ENCODE results near the gene ACE. TPM values are rescaled to one million over a fixed set of nuclear protein-coding genes. Genes with fewer than 3 reads are reported as not detected.
"Not testable (repeated sequence)": the region's sequence is repeated elsewhere in the genome, so short reads cannot be mapped to it uniquely, and the experiment has no call there.

Gene ACE
- total RNA-seq, 2 donors from 2014 or later = 4.3 to 7.0 TPM

DNA sequence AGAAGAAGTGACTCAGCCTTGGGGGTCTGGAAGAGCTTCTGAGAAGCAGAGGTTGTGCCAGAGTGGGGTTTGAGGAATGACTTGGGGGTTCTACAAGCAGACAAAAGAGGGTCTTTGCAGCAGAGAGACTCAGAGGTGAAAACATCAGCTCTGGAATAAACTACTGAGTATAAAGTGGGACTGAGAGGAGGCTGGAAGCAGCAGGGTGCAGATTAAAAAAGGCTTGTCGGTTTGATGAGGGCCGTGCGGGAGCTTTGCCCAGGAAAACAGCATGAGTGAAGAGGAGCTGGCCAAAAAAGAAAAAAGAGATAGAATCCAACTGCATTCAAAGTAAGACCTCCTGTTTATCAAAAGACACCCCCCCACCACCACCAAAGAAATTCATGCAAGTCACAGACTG lies 13.1 kb upstream of the ACE start:
- DNase-seq (no peak), ATAC-seq (no peak)
- intact Hi-C loops (cut with DNase I) = no loop called here

DNA sequence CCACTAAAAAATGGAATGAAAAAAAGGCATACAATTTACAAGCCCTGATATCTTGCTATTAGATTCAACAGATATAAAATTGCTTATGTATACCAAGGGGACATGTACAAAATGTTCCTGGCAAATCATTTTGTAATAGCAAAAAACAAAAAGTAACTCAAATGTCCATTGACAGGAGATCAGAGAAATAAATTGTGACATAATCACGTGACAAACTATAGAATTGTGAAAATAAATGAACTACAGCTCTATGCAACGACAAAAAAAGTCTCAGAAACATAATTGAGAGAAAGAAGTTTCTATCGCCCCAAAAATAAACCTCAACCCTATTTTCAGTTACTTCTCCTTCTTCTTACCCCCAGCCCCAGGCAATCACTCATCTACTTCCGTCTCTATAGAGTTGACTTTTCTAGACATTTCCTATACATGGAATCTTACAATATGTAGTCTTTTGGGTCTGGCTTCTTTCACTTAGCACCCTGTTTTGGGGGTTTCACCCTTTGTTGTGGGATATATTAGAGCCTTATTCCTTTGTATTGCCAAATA lies 12.1 kb upstream of the ACE start:
- no peak for DNase-seq
- intact Hi-C loops (cut with DNase I) = no loop called here
- no peak for ATAC-seq

DNA sequence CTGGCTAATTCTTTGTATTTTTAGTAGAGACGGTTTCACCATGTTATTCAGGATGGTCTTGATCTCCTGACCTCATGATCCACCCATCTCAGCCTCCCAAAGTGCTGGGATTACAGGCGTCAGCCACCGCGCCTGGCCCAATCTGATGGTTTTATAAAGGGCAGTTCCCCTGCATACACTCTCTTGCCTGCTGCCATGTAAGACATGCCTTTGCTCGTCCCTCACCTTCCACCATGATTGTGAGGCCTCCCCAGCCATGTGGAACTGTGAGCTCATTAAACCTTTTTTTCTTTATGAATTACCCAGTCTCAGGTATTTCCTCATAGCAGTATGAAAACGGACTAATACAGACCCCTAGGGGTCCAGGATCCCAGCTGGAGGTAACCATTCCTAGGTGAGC lies 8.8 kb upstream of the ACE start:
- intact Hi-C loops (cut with DNase I); ATAC-seq: not testable (repeated sequence)

DNA sequence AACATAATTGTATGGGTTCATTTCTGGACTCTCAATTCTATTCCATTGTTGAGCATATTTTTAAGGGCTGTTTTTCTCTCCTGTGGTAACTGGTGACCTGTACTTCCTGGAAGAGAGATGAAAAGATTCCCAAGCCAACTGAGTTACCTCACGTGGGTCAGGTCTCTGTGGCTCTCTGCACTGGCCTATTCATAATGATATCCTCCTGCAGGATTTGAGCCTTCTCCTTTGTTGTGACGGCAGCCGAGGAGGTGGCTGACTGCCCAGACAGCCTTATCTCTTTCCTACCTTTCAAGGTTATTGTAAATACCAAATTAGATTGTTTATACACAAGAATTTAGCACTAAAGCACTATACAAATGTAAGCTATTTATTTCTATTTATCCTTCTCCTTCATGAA lies 2.7 kb upstream of the ACE start:
- ATAC-seq = peak; percentile 27 to 33
- no peak for DNase-seq
- intact Hi-C loops (cut with DNase I) = no loop called here

More for the DNA sequence above, 8.8 kb upstream of the ACE start:
- DNase-seq = not testable (repeated sequence)

DNA sequence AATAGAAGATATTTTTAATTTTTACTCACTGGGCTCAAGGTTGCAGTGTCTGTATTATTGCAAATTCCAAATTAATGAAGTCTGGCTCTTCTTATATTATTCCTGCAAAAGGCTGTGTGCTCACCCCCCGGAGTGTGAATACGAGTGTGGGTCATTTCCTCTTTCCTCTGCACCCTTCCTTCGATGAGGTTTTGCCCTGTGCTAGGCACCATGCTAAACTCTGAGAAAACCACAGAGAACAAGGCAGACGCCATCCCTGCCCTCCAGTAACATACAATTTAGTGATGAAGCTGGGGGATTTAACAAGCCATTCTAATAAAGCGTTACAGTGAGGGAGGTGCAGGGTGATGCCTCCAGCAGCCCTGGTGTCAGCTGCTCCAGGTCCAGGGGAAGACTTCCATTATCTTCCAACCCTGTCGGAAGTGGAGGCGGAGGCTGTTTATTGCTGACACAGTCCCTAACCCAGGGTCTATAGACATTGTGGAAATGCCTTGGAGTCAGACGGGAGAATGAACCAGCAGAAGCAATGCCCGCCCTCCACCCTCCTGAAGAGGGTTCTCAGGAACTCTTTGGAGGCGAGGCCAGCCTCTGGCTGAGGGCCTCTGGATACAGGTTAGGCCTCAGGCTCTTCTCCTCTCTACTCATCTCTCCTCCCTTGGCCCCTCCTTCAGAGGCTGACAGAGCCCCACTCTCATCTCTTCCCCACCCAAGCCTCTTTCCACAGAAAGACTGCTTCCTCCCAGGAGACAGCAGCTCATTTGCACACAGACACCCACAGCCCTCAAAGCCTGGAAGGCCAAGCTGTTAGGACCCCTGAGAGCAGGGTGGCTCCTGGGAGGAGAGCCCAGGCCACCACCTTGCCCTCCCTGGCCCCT lies 2.0 kb upstream of the ACE start:
- intact Hi-C loops (cut with DNase I) = loop anchor here in 1 of 2 donors (5.0 kb wide), 1 partner anchor 48 kb away; no protein-coding TSS in a partner anchor
- DNase-seq (no peak), ATAC-seq (no peak)

DNA sequence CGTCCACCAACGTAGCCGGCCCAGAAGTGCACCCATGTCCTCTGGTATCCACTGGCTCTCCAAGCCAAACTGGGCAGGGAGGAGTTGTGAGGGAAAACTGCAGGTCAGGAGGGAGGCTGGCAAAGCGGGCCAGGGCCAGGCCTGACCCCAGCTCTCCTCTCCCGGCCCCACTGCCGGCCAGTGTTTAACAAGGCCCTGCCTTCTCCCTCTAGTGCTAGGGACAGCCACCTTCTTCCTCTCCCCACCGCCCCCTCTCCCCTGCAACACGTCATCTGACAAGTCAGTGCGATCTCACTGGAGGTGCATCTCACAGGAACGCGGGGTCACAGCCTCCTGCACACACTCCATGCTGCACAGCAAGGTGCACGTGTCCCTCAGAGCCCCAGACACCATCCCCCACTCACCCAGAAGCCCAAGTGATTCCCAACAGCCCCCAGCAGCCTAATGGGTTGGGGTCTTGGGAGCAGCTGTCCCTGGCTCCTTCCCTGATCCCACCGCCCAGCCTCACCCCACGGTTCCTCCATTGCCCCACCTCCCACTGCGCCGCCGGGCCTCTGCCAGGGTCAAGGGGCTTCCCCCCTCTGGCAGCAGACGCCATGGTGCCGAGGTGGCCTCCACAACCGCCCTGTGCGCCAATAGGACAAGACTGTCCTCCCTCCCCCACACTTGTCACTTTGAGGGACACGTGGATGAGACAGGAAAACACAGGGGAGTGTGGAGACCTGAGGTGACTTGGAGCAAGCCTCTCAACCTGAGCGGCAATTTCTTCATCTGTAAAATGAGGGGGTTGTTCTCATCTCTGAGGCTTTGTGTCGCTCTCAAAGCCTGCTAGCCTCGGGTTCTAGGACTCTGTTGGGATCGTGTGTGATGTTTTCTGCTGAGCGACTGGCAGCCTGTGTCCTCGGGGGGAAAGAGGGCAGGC lies 1.1 kb upstream of the ACE start:
- intact Hi-C loops (cut with DNase I) = loop anchor here in 1 of 2 donors (5.0 kb wide), 1 partner anchor 48 kb away; no protein-coding TSS in a partner anchor
- no peak for DNase-seq
- no peak for ATAC-seq

DNA sequence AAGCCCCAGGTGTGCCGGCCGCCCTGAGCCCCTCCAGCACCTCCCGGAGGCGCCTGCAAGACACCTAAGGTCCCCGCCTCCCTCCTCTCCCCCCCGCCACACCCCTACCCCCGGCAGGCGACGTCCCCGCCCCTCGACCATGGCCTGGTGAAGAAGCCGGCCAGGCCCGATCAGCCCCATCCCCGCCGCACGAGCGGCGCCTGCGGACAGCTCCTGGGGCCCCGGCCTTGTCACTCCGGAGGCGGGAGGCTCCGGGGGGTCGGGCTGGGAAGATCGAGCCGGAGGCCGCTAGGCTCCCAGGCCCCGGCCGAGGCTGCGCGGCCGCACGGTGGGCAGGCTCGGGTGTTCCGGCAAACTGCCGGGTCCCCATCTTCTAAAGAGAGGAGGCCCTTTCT lies 405 bp upstream of the ACE start:
- intact Hi-C loops (cut with DNase I) = loop anchor here in 1 of 2 donors (5.0 kb wide), 1 partner anchor 49 kb away; no protein-coding TSS in a partner anchor
- ATAC-seq (peak; percentile 28 to 34), DNase-seq (no peak)

DNA sequence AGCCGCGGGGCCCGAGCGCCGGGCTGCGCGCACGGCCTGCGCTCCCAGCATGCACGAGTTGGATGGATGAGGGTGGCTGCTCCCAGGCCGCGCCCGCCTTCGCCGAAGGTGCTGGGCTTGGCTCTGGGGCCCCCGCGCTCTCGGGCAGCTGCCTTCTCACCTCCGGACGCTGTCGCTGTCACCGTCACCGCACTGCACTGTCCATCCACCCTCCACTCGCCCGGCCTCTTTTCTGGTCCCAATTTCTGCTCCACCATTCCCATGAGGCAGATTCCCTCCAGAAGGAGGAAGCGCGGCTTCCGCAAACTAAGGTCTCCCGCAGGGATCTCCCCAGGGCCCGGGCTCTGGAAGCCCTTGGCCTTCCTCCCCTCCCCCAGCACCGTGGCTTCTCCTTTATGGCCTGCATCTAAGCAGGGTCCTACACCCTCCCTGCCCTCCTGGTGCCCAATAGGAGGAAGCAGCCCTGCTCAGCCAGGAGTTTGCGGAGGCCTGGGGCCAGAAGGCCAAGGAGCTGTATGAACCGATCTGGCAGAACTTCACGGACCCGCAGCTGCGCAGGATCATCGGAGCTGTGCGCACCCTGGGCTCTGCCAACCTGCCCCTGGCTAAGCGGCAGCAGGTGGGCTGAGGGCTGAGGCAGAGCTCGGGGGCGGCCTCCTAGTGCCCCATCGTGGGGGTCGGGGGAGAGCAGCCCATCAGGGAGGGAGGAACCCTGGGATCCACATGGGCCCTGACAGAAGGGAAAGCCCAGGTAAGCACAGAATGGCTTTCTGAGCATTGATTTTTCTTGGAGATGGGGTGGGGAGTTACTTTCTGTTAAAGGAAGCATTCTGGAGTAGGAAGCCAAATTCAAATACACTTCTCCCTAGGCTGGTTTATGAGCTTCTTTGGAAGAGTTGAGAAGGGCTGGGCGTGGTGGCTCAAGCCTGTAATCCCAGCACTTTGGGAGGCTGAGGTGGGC lies 899 bp downstream of the ACE start:
- intact Hi-C loops (cut with DNase I) = loop anchor here in 1 of 2 donors (5.0 kb wide), 1 partner anchor 50 kb away; no protein-coding TSS in a partner anchor
- ATAC-seq = peak in 1 of 2 donors; percentile 0
- DNase-seq = no peak

DNA sequence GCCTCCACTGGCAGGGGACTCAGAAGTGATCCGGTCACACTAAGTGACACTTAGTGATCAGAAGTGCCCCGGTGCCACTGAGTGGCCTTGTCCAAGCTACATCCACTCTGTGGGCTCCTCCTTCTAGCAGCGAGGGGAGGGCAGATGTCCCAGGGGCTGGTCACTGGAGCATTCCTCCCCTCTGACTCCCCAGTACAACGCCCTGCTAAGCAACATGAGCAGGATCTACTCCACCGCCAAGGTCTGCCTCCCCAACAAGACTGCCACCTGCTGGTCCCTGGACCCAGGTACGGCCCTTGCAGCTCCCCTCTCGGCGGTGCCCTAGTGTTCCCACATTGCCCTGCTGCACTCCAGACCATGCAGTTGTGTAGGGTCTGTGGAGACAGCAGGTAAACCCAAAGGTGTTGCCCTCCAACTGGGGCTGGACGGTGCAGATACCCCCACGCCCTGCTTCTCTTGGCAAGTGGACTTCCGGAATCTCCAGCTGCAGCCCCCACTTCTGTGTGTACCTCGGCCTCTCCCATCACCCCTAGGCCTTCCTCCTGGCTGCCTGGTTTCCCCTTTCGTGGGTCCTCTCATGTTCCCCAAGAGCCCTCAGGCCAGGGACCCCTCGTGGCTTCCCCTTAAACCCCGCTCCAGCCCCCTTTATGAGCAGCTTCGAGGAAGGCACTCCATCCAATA lies 2.1 kb downstream of the ACE start:
- intact Hi-C loops (cut with DNase I) = loop anchor here (1.0 to 5.0 kb wide), 2 partner anchors 52 to 54 kb away; no protein-coding TSS in a partner anchor
- DNase-seq = peak; percentile 83

DNA sequence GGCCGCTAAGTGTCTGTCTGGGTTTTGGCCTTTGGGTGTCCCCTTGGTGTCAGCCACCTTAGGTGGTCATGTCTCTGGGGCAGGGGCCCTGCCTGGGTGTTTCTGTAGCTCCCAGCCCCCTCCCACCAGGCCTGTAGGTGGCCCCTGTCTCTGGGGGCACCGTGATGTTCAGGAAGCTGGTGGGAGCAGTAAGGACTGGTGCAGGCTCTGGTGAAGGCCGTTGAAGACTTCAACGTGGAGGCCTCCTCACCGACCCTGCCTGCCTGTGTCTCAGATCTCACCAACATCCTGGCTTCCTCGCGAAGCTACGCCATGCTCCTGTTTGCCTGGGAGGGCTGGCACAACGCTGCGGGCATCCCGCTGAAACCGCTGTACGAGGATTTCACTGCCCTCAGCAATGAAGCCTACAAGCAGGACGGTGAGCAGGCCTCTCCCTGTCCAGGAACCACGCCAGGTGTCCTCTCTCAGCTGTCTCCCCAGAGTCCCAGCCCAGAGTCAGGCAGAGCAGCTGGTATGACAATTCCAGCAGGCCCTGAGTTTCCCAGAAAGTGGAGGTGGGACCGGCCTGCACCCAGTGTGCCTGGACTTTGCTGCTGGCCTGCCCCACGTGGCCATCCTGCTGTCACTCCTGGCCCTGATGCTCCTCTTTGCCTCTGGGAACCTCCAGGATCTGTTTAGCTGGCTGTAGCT lies 2.8 kb downstream of the ACE start:
- ATAC-seq (no peak), DNase-seq (no peak)
- intact Hi-C loops (cut with DNase I) = loop anchor here (1.0 to 5.0 kb wide), 2 partner anchors 52 to 54 kb away; no protein-coding TSS in a partner anchor

More for the DNA sequence above, 2.1 kb downstream of the ACE start:
- ATAC-seq = peak; percentile 70 to 84

DNA sequence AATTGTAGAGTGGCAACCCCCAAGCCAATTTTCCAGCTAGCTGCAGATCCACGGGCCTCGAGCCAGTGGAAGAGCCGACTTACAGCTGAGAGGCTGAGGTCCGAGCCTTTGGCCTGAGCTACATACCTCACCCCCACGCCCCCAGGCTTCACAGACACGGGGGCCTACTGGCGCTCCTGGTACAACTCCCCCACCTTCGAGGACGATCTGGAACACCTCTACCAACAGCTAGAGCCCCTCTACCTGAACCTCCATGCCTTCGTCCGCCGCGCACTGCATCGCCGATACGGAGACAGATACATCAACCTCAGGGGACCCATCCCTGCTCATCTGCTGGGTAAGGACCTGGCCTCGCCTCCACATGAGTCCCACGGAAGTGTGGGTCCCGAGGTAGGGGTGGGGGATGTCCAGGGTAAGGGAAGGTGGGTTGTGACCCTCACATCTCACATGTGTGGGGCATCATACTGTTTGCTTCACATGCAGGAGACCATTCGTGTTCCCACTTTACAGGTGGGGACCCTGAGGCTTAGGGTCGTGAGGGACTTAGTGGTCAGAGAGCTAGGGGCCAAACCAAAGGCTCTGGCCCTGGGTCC lies 3.4 kb downstream of the ACE start:
- intact Hi-C loops (cut with DNase I) = no loop called here
- ATAC-seq = no peak
- DNase-seq = no peak

DNA sequence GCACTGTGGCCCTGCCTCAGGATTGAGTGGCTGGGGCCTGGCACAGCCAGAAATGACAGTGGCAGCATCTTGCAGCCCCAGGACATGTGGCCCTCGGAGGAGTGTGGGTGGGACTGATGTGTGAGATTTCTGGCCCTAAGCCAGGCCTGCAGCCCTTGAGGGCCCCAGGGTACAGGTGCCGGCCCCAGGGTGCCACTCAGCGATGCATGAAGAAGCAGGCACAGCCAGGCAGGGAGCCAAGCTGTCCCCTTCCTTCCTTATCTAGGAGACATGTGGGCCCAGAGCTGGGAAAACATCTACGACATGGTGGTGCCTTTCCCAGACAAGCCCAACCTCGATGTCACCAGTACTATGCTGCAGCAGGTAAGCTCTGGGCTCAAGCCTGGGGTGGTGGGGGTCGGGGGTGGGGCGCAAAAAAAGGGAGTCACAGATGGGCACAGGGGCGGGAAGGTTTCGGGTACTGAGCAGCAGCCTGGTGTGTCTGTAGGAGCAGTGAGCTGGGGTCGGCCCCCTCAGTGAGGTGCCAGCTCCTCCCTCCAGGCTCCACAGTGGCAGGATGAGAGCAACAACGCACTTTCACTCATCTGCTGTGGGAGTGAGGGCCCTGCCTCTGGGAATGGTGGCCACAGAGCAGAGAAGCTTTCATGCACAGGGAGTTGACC lies 4.1 kb downstream of the ACE start:
- intact Hi-C loops (cut with DNase I) = no loop called here
- DNase-seq = no peak
- ATAC-seq = no peak

DNA sequence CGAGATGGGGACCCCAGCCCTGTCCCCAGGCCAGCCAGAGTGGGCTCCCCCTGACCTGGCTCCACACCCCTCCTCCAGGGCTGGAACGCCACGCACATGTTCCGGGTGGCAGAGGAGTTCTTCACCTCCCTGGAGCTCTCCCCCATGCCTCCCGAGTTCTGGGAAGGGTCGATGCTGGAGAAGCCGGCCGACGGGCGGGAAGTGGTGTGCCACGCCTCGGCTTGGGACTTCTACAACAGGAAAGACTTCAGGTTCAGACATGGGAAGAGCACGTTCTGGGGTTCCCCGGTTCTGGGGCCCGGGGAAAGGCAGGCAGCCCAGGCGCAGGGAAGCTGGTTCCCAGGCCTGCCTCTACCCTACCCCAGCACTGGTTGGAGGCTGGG lies 4.6 kb downstream of the ACE start:
- DNase-seq = no peak
- ATAC-seq = no peak
- intact Hi-C loops (cut with DNase I) = no loop called here

DNA sequence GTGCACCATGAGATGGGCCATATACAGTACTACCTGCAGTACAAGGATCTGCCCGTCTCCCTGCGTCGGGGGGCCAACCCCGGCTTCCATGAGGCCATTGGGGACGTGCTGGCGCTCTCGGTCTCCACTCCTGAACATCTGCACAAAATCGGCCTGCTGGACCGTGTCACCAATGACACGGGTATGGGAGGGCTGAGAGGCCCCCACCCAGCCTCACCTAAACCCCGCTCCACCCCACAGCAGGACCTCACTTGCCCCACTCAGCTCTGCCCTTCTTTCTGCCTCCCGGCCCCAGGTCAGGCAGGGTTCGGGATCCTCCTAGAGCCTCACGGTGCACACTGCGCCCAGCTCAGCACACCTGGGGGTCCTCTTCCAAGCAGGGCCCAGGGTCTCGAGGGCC lies 5.6 kb downstream of the ACE start:
- DNase-seq = no peak

DNA sequence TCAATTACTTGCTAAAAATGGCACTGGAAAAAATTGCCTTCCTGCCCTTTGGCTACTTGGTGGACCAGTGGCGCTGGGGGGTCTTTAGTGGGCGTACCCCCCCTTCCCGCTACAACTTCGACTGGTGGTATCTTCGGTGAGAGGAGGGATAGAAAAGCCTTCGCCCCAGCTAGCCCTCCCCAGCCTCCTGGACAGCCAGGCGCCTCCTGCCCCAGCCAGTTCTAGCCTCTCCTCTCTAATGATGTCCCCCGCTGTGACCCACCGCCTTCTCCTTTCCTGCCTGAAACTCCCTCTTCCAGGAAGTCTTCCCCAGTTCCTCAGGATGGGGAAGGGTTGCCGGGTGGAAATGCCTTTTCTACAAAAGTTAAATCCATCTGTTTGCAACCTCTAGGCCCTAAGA lies 6.2 kb downstream of the ACE start:
- ATAC-seq (no peak), DNase-seq (no peak)
- intact Hi-C loops (cut with DNase I) = no loop called here

More for the DNA sequence above, 5.6 kb downstream of the ACE start:
- no peak for ATAC-seq
- intact Hi-C loops (cut with DNase I) = no loop called here

All from left cardiac atrium (tissue), 4 donors.